RPMI8226 (cell line): ENCODE data around the gene SFI1.

Source experiments
- DNase-seq: peaks from one replicate; pipeline ENCODE4 v3.0.0-alpha.2; 2015

Gene SFI1

GRCh38 chr22:31647066-31647465, 150.7 kb downstream of the SFI1 start:
- no peak for DNase-seq

GRCh38 chr22:31647523-31648320, 151.4 kb downstream of the SFI1 start:
- DNase-seq: no peak

GRCh38 chr22:31650391-31650790, 154.1 kb downstream of the SFI1 start:
- no peak for DNase-seq

- no peak for DNase-seq
Observed at GRCh38 chr22:31651664-31652063, 155.3 kb downstream of the SFI1 start.

GRCh38 chr22:31652088-31652487, 155.8 kb downstream of the SFI1 start:
- no peak for DNase-seq

GRCh38 chr22:31652911-31653684, 156.8 kb downstream of the SFI1 start:
- DNase-seq: no peak

GRCh38 chr22:31653944-31654343, 157.6 kb downstream of the SFI1 start:
- DNase-seq: no peak

GRCh38 chr22:31654408-31654807, 158.1 kb downstream of the SFI1 start:
- DNase-seq: no peak

- DNase-seq: no peak
Observed at GRCh38 chr22:31659246-31659645, 162.9 kb downstream of the SFI1 start.

- peak; percentile 11 for DNase-seq
Observed at GRCh38 chr22:31660860-31661341, 164.6 kb downstream of the SFI1 start.

GRCh38 chr22:31661851-31662667, 165.7 kb downstream of the SFI1 start, which contains the start of gene PISD:
Gene PISD, minus strand, starts transcription at chr22:31662215. Its CDS starts 7 bp downstream, at chr22:31662208.
- peak; percentile 99 for DNase-seq

GRCh38 chr22:31662668-31663037, 166.3 kb downstream of the SFI1 start:
- DNase-seq: no peak
